Thoracic aorta (tissue), 2 donors: ENCODE measurements around the gene NAV2. TPM values are rescaled to one million over a fixed set of nuclear protein-coding genes. Genes with fewer than 3 reads are reported as not detected.

ENCODE experiments used
- ATAC-seq: fragments of 150-250 bp; one replicate; pipeline ENCODE4 v1.8.0; 2017; ENCODE audit warnings: low read depth; ENCODE audit not compliant: insufficient number of reproducible peaks, low FRiP score
- DNase-seq: peaks from one replicate; pipeline ENCODE4 v3.0.0-alpha.2; 2020; ENCODE audit warnings: low spot score
- H3K27ac ChIP-seq, 2 donors: fragments of 200-600 bp; sonication (generic); 1 replicate in 1 of 2; 2 replicates in 1 of 2; pipeline ENCODE4 v1.5.1; 2016; ENCODE audit warnings: mild to moderate bottlenecking in 2 of 2, moderate library complexity in 2 of 2
- H3K27me3 ChIP-seq: fragments of 200-600 bp; sonication (generic); replicated peaks from 2 replicates; pipeline ENCODE4 v1.6.0; 2016; ENCODE audit warnings: mild to moderate bottlenecking; ENCODE audit not compliant: insufficient read depth
- H3K36me3 ChIP-seq: fragments of 200-600 bp; sonication (generic); one replicate; pipeline ENCODE4 v1.5.1; 2016
- H3K4me1 ChIP-seq, 2 donors: fragments of 200-600 bp; sonication (generic); 1 replicate in 1 of 2; 2 replicates in 1 of 2; pipeline versions ENCODE4 v1.5.1 to v1.6.0; 2016; ENCODE audit warnings: low read depth in 2 of 2, mild to moderate bottlenecking in 1 of 2; ENCODE audit not compliant: control insufficient read depth in 1 of 2
- H3K4me3 ChIP-seq: fragments of 200-600 bp; sonication (generic); 2 replicates; pipeline ENCODE4 v1.5.1; 2016; ENCODE audit warnings: mild to moderate bottlenecking
- H3K9me3 ChIP-seq: fragments of 200-600 bp; sonication (generic); 2 replicates; pipeline ENCODE4 v1.5.1; 2016
- CTCF ChIP-seq: fragments of 200-600 bp; sonication (generic); IDR thresholded peaks from one replicate; pipeline ENCODE4 v1.5.1; 2019; ENCODE audit warnings: antibody characterized with exemption
- total RNA-seq, 2 donors: library from RNA; depleted of rRNA; stranded (reverse); fragments of >200 nt; gene quantifications; one replicate each; pipeline versions ENCODE4 v1.1.0 to v1.2.3, GENCODE V29; 2016

Gene NAV2
- 100 to 1,000 TPM; 125 to 230 TPM for total RNA-seq

- Histone ChIP-seq H3K27ac (peak within 1 kb of the TSS; percentile 98), H3K4me3 (peak within 1 kb of the TSS; percentile 92), H3K9me3 (no peaks in the 10 kb centered on the region), H3K27me3 (no peaks in the 10 kb centered on the region), H3K4me1 (peaks cover 23 to 48% of the 10 kb centered on the region in 2 donors), H3K36me3 (no peaks in the 10 kb centered on the region)
- ATAC-seq: peak; percentile 81
- no peak for TF ChIP-seq CTCF
- DNase-seq: peak; percentile 65
Observed at GRCh38 chr11:19712281-19713195, at the start of gene NAV2. TSS of gene NAV2 (plus strand) at chr11:19712837. CDS start at chr11:19713696, 859 bp downstream.

- TF ChIP-seq CTCF: no peak
- Histone ChIP-seq H3K36me3 (no peaks in the 10 kb centered on the region), H3K4me3 (no peak overlapping the region), H3K27me3 (no peaks in the 10 kb centered on the region), H3K9me3 (no peaks in the 10 kb centered on the region), H3K27ac (no peak overlapping the region), H3K4me1 (peaks cover 15 to 44% of the 10 kb centered on the region in 2 donors)
- no peak for DNase-seq
- no peak for ATAC-seq
Observed at GRCh38 chr11:19663206-19663605, 49.4 kb upstream of the NAV2 start.

- Histone ChIP-seq H3K4me1 (peaks cover 13 to 33% of the 10 kb centered on the region in 2 donors), H3K4me3 (no peak overlapping the region), H3K9me3 (no peaks in the 10 kb centered on the region), H3K36me3 (no peaks in the 10 kb centered on the region), H3K27ac (peak overlapping the region in 1 of 2 donors; percentile 24), H3K27me3 (no peaks in the 10 kb centered on the region)
- DNase-seq (no peak), ATAC-seq (peak; percentile 71)
- no peak for TF ChIP-seq CTCF
Observed at GRCh38 chr11:19664886-19665548, 47.6 kb upstream of the NAV2 start.

- no peaks in the 10 kb centered on the region for H3K9me3 ChIP-seq
- ATAC-seq (no peak), DNase-seq (no peak)
- no peaks in the 10 kb centered on the region for H3K27me3 ChIP-seq
- H3K36me3 ChIP-seq: no peaks in the 10 kb centered on the region
- H3K4me1 ChIP-seq: peaks cover 11 to 43% of the 10 kb centered on the region in 2 donors
- TF ChIP-seq CTCF: no peak
- H3K27ac ChIP-seq: no peak overlapping the region
- no peak overlapping the region for H3K4me3 ChIP-seq
Observed at GRCh38 chr11:19666951-19667350, 45.7 kb upstream of the NAV2 start.

- DNase-seq (no peak), ATAC-seq (no peak)
- Histone ChIP-seq H3K4me1 (peaks cover 23 to 67% of the 10 kb centered on the region in 2 donors), H3K27ac (no peak overlapping the region), H3K27me3 (no peaks in the 10 kb centered on the region), H3K4me3 (no peak overlapping the region), H3K9me3 (no peaks in the 10 kb centered on the region), H3K36me3 (no peaks in the 10 kb centered on the region)
- TF ChIP-seq CTCF: no peak
Observed at GRCh38 chr11:19669511-19669910, 43.1 kb upstream of the NAV2 start.
